OCI-LY1 (cell line): ENCODE data around the gene KLRF2.

ENCODE experiments used
- H2AFZ ChIP-seq: fragments of 200-600 bp; sonication (generic), shearing (Covaris generic); 2 replicates; pipeline ENCODE4 v1.6.0; 2014; ENCODE audit warnings: antibody characterized with exemption, mild to moderate bottlenecking, low read length
- H3F3A ChIP-seq: fragments of 200-600 bp; sonication (generic), shearing (Covaris generic); 2 replicates; pipeline ENCODE4 v1.6.0; 2014; ENCODE audit warnings: mild to moderate bottlenecking, antibody characterized with exemption, low read length, moderate library complexity; ENCODE audit not compliant: insufficient read depth
- H3K27ac ChIP-seq: fragments of 200-600 bp; sonication (generic); 2 replicates; pipeline ENCODE4 v1.5.1; 2014; ENCODE audit warnings: low read length, mixed run types, mild to moderate bottlenecking, low read depth; ENCODE audit not compliant: poor library complexity, severe bottlenecking
- H3K27me3 ChIP-seq: fragments of 200-600 bp; sonication (generic); 2 replicates; pipeline ENCODE4 v1.6.0; 2014; ENCODE audit warnings: antibody characterized with exemption, mild to moderate bottlenecking, low read length, moderate library complexity; ENCODE audit not compliant: insufficient read depth
- H3K36me3 ChIP-seq: fragments of 200-600 bp; sonication (generic); 2 replicates; pipeline ENCODE4 v1.6.1; 2014; ENCODE audit warnings: mild to moderate bottlenecking, antibody characterized with exemption, low read length, moderate library complexity, mixed read lengths; ENCODE audit not compliant: insufficient read depth
- H3K4me1 ChIP-seq: fragments of 200-600 bp; sonication (generic); 2 replicates; pipeline ENCODE4 v1.5.1; 2014; ENCODE audit warnings: mild to moderate bottlenecking, low read length, moderate library complexity; ENCODE audit not compliant: insufficient read depth, severe bottlenecking
- H3K4me2 ChIP-seq: fragments of 200-600 bp; sonication (generic), shearing (Covaris generic); 2 replicates; pipeline ENCODE4 v1.6.1; 2014; ENCODE audit warnings: low read length
- H3K4me3 ChIP-seq: fragments of 200-600 bp; sonication (generic); 2 replicates; pipeline ENCODE4 v1.5.1; 2014; ENCODE audit warnings: low read length, low read depth, mild to moderate bottlenecking, mixed read lengths; ENCODE audit not compliant: poor library complexity, severe bottlenecking
- H3K79me2 ChIP-seq: fragments of 200-600 bp; shearing (Covaris generic); 2 replicates; pipeline ENCODE4 v1.6.1; 2016; ENCODE audit warnings: mixed run types, low read length, mixed read lengths; ENCODE audit not compliant: insufficient read depth
- H3K9ac ChIP-seq: fragments of 200-600 bp; sonication (generic), shearing (Covaris generic); 2 replicates; pipeline ENCODE4 v1.6.1; 2014; ENCODE audit warnings: mild to moderate bottlenecking, low read length, mixed read lengths
- H3K9me2 ChIP-seq: fragments of 200-600 bp; sonication (generic), shearing (Covaris generic); 2 replicates; pipeline ENCODE4 v1.6.1; 2014; ENCODE audit warnings: low read depth, mild to moderate bottlenecking, low read length, mixed read lengths
- H3K9me3 ChIP-seq: fragments of 200-600 bp; shearing (Covaris generic); 2 replicates; pipeline ENCODE4 v1.6.1; 2014; ENCODE audit warnings: low read length, mixed read lengths
- H4K20me1 ChIP-seq: fragments of 200-600 bp; sonication (generic), shearing (Covaris generic); 2 replicates; pipeline ENCODE4 v1.6.0; 2016; ENCODE audit warnings: mild to moderate bottlenecking, low read length; ENCODE audit not compliant: insufficient read depth
- EZH2 ChIP-seq: fragments of 200-600 bp; sonication (generic), shearing (Covaris generic); IDR thresholded peaks from 2 replicates; pipeline ENCODE4 v1.8.0; 2017; ENCODE audit warnings: borderline replicate concordance, mixed run types, mild to moderate bottlenecking, antibody characterized with exemption, low read length, moderate library complexity, mixed read lengths
- TF ChIP-seq, protein P1 (sequence below): fragments of 200-600 bp; sonication (generic), shearing (Covaris generic); IDR thresholded peaks from 2 replicates; pipeline ENCODE4 v1.5.1; 2017; ENCODE audit warnings: mild to moderate bottlenecking, antibody characterized with exemption, low read length, moderate library complexity, mixed read lengths

KLRF2 gene

DNA sequence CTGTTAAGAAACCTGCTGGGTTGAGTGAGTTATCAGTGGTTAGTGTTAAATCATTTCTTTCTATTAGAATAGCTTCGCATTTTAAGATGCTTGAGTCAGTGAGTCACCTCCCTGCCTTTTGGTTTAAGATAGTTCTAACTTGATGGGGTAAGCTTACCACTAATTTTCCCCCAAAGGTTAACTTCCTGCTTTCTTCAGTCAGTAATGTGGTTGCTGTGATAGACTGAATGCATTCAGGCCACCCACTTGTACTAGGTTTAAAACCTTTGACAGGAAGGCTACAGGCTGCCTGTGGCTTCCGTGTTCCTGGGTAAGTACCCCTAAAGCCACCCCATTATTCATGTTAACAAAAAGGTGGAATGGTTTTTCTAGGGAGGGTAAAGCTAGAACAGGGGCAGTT, 25.6 kb downstream of the KLRF2 start:
- no peaks in the 10 kb centered on the region for H3K36me3 ChIP-seq
- TF ChIP-seq EZH2, result no peak
- TF ChIP-seq, protein P1, sequence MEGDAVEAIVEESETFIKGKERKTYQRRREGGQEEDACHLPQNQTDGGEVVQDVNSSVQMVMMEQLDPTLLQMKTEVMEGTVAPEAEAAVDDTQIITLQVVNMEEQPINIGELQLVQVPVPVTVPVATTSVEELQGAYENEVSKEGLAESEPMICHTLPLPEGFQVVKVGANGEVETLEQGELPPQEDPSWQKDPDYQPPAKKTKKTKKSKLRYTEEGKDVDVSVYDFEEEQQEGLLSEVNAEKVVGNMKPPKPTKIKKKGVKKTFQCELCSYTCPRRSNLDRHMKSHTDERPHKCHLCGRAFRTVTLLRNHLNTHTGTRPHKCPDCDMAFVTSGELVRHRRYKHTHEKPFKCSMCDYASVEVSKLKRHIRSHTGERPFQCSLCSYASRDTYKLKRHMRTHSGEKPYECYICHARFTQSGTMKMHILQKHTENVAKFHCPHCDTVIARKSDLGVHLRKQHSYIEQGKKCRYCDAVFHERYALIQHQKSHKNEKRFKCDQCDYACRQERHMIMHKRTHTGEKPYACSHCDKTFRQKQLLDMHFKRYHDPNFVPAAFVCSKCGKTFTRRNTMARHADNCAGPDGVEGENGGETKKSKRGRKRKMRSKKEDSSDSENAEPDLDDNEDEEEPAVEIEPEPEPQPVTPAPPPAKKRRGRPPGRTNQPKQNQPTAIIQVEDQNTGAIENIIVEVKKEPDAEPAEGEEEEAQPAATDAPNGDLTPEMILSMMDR, result no peak
- H3K27me3 ChIP-seq, result no peaks in the 10 kb centered on the region; the same call in 1 of the 2 replicates
- no peaks in the 10 kb centered on the region for H3F3A ChIP-seq
- H3K9me3 ChIP-seq, result peaks cover 4% of the 10 kb centered on the region; the same call in 1 of the 2 replicates
- H3K4me1 ChIP-seq, result no peaks in the 10 kb centered on the region
- H3K27ac ChIP-seq, result no peak overlapping the region
- no peak overlapping the region for H3K4me3 ChIP-seq
- no peaks in the 10 kb centered on the region for H3K79me2 ChIP-seq
- no peaks in the 10 kb centered on the region for H4K20me1 ChIP-seq
- H3K9me2 ChIP-seq, result no peaks in the 10 kb centered on the region
- no peak overlapping the region for H3K9ac ChIP-seq
- no peak overlapping the region for H3K4me2 ChIP-seq
- no peak overlapping the region for H2AFZ ChIP-seq

DNA sequence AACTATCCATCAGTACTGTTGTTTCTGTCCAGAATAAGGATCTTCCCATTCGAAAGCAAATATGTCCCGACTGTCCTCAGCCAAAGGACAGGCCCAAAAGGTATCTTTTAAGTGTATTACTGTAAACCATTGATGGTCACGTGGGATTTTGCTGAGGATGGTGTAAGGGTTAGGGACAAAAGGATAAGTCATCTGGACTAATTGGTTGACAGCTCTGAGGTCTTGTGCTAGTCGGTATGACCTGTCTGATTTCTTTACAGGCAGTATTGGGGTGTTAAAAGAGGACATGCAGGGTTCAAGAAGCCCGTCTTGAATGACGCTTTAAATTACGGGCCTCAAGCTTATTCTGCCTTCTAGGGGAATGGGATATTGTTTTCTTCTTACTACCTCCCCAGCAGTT, 26.5 kb downstream of the KLRF2 start:
- no peak overlapping the region for H3K4me2 ChIP-seq
- H3K79me2 ChIP-seq, result no peaks in the 10 kb centered on the region
- H4K20me1 ChIP-seq, result no peaks in the 10 kb centered on the region
- H2AFZ ChIP-seq, result no peak overlapping the region
- H3K9me2 ChIP-seq, result no peaks in the 10 kb centered on the region
- no peaks in the 10 kb centered on the region for H3F3A ChIP-seq
- H3K9me3 ChIP-seq, result peaks cover 4% of the 10 kb centered on the region; the same call in 1 of the 2 replicates
- H3K9ac ChIP-seq, result no peak overlapping the region
- no peaks in the 10 kb centered on the region for H3K27me3 ChIP-seq
- no peaks in the 10 kb centered on the region for H3K4me1 ChIP-seq
- no peak for TF ChIP-seq EZH2
- TF ChIP-seq, protein P1, result no peak
- no peak overlapping the region for H3K4me3 ChIP-seq
- H3K27ac ChIP-seq, result no peak overlapping the region
- H3K36me3 ChIP-seq, result no peaks in the 10 kb centered on the region

DNA sequence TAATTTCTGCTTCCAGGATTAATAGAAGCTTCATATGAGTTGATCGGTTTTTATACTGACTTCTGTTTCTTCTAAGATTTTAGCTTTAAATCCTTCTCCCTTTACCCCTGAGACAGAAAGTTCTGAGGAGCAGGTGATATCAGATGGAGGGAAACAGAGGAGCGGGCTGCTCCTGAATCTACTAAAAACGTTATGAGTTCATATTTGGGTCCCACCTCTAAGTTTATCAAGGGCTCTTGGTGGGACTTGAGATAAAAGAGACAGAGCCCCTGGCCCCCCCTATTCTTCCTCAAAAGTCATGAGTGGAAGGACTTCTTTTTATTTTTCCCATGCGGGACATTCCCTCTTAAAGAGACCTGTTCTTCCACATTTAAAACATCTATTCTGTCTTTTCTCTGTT, 27.1 kb downstream of the KLRF2 start:
- Histone ChIP-seq H3K9me3 (peaks cover 4% of the 10 kb centered on the region; the same call in 1 of the 2 replicates), H3K36me3 (no peaks in the 10 kb centered on the region), H3K4me3 (no peak overlapping the region), H4K20me1 (no peaks in the 10 kb centered on the region), H3K9me2 (no peaks in the 10 kb centered on the region), H3K4me2 (no peak overlapping the region), H3K27ac (no peak overlapping the region), H3K79me2 (no peaks in the 10 kb centered on the region), H3K9ac (no peak overlapping the region), H3K27me3 (no peaks in the 10 kb centered on the region), H3K4me1 (no peaks in the 10 kb centered on the region), H2AFZ (no peak overlapping the region), H3F3A (no peaks in the 10 kb centered on the region)
- TF ChIP-seq, protein P1, result no peak
